NT2/D1 (cell line): Measurements from ENCODE around the gene ARID5A.

Experiments
- SUZ12 ChIP-seq: IDR thresholded peaks from 2 replicates; pipeline ENCODE4 v1.6.1; 2011; ENCODE audit not compliant: insufficient read length, insufficient read depth; ENCODE audit errors: extremely low read depth
- YY1 ChIP-seq: IDR thresholded peaks from 2 replicates; pipeline ENCODE4 v1.6.1; 2011; ENCODE audit not compliant: insufficient read length, insufficient read depth
- ZNF274 ChIP-seq: IDR thresholded peaks from 2 replicates; pipeline ENCODE4 v1.6.1; 2011; ENCODE audit warnings: mild to moderate bottlenecking, low read depth, low read length

DNA sequence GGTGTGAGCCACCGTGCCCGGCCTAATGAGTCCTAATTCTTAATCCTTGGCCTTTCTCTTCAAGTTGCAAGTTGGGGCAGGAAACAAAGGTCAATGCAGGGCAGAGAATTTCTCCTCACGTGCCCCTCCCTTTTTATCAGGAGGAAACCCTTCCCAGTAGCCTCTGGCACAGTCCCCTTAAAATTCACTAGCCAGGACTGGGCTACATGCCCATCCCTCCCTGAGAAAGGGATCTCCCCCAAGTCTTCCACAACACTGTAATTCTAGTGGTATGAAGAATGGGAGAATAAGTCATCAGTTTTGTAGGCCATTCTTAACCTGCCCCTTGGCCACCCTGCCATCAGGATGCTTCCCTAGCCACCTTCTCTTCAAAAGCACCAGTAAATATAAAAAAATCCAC, 42.2 kb downstream of the ARID5A start:
- TF ChIP-seq ZNF274 (no peak), YY1 (no peak), SUZ12 (no peak)
